IPS-NIHi7 (cell line): ENCODE data around the gene POP4.

Experiments used
- DNase-seq: peaks from one replicate; pipeline ENCODE4 v3.0.0; 2012; ENCODE audit warnings: mixed read lengths; ENCODE audit errors: extremely low spot score

Gene POP4

DNA sequence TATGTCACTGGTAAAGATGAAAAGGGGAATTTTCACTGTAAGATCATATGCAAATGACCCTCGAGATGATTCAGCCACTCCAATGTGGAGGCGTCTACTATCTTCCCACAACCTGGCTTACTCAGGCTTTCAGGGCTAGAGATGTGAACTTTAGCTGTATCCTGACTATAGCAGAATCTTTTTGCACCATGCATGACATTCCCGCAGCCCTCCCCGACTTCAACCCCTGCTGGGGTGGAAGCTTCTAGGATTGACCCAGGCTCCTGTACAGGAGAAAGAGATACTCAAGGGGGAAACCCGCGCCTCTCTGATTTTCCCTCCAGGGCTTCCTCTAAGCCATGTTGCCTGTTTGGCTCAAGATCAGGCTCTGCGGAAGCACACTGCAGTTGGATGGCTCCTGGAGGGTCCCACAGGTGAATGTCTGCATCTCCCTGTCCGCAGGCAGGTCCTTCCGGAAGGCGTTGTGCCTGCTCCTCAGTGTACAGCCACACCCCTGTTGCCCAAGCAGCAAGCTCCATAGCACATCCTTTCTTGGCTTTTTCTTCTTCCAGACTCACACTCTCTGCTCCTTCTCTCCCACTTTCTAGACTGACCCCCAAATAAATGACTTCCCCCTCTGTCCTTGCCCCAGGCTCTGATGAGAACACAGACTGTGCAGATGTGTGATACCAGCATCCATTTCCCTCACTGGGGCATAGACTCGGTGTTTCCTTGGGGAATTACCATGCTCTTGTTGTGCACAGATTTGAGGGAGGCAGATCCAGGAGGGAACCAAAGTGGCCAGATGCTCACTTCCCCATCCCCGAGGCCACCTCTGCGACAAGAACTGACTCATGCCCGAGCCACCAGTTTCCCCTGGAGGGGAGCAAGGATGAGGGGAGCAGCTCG is 29.1 kb upstream of the POP4 start:
- no peak for DNase-seq

DNA sequence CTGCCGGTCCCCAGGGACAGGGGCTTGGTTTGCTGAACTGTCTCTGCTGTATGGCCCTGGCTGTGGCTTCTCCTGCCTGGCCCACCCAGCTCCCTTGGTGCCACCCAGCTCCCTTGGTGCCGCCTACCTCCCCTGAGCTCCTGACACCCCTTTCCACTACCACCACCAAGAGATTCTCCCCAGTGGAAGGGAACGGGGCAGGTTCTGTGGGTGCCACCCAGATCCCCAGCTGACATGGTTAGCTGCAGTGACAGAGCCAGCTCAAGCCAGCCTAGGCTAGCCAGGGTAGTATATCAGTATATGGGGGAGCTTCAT is 28.5 kb upstream of the POP4 start:
- DNase-seq, result no peak

DNA sequence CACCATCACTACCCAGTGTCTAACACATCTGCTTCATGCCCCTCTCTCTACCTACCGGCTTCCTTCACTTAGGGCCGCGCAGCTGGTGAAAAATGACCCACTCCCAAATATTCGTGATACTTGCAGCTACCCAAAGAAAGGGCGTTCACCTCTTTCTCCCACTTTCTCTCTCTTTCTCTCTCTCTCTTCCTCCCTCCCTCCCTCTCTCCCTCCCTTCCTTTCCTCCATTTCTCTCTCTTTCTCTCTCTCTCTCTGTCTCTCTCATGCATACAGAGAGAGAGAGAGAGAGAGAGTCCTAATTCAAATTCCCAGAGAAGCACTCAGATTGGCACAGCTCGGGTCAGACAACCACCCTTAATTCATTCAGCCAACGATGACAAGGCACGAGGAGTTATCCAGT is 27.7 kb upstream of the POP4 start:
- DNase-seq, result no peak

DNA sequence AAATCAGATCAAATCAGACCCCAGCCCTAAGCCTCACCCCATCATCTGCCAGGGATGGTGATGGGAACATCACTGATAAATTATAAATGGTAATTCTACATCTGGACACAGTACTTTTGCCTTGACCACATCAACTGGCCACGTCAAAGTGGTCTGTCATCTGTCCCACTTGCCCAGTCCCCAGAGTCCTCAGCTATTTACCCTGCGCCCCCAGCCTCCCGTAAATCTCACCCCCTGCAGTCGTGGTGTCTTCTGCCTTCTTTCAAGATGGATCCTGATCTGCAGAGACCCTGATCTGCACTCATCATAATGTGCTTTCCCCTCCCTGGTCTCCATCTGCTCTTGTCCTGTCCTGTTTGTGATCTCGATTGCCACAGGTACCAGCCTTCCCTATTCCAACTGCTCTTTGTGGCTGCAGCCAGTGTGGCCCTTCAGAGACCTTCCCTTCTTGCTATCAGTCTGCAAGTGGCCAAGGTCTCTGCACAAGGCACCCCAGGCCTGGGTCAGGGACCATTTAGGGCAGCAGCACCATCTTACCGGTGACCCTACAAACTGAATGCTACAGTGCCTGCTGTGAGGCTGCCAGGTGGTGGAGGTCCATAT is 26.7 kb upstream of the POP4 start:
- no peak for DNase-seq

DNA sequence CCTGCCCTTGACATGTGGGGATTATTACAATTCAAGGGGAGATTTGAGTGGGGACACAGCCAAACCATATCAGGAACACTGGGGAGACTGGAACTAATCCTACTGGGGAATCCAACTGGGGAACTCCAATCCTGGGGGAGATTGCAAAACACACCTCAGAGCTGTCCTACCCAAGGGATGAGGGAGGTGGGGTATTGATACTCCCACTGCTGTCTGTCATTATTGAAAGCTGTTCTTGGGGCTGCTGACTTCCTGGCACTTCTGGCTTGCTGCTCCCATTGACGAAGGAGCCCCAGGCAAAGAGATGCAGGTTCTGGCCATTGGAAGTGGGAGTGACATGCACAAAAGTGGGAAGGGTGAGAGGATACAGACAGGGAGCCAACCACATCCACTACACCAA is 24.7 kb upstream of the POP4 start:
- DNase-seq, result no peak

DNA sequence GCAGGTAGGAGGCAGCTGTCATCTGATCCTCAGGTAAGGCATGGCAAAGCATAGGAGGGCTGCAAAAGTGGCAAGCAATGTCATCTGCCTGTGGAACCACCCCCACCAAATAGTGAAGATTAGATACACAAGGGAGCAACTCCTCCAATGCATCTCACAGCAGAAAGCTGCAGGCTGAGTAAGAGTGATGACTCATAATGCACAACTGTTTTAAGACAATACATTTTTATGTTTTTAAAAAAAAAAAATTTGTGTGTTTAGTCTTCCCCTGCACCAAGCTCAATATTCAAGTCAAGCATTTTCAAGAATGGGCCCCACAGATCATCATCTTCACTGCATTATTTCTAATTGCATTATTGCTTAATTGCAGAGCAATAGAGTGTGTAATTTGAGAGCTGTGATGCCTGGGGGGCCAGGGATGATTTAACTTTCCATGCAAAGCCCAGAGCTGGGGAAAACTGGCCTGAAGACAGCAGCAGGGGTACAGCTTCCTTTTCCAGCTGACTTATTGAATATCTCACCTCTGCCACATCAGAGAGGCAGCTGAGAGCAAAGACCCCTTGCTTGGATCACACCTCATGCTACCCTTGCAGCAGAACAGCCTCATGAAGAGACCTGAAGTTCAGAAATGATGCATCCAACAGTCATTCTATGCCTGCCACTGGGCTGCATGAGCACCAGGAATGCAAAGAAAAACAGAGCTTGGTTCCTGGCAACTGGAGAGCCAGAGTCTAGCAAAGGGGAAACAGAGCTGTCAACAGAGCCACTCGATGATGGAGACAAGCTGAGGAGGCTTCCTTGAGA is 22.7 kb upstream of the POP4 start:
- no peak for DNase-seq

DNA sequence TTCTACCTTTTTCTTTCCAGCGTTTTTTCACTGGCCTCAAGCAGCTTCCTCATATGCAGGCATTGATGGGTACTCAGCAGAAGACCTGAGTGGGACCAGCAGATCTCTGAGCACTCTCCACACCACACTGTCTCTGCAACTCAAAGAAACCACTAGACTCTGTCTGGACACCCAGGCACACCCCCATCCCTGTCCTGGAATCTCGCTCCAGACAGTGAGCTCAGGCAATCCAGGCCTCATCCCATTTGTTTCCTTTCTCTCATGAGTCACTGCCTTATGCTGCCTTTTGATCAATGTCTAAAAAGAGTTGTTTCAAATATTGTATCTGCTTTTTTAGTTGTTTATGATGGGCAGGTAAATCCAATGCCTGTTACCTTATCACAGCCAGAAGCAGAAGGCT is 19.7 kb upstream of the POP4 start:
- no peak for DNase-seq

DNA sequence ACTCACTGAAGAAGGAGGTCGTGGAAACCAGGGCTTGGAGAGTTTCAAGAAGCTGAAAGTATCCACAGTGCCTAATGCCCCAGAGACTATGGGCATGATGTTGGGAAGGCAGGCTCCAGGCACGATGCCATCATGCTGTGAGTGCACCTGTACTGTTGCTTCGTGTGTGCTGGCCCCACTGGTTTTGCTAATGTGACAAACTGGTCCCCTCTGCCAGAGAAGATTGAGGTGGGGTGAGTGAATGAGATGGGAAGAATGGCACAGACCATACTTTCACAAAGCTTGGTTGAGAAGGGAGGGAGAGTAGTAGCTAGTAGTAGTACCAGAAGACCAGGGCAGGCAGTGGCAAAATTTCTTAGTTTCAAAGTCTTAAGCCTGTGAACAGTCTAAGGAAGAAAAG is 19.0 kb upstream of the POP4 start:
- DNase-seq, result no peak

DNA sequence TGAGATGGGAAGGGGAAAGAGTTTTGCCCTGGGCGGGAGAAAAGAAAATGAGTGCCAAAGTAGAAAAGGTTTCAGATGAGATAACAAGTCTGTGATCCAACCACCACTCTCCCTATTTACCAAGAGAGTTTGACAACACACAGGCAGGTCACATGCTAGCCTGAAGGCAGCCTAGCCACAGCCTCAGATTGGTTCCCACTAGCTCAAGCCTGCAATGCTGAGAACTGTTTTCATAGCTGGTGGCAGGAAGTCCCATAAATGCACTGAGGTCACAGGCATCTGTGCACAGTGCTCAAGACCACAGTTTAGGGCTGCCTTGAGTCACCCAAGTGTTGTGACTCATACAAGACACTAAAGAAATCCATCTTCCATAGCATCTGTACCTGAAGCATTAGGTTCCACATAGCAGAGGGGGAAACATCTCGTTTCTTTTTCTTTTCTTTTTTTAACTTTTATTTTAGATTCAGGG is 18.5 kb upstream of the POP4 start:
- DNase-seq, result no peak

DNA sequence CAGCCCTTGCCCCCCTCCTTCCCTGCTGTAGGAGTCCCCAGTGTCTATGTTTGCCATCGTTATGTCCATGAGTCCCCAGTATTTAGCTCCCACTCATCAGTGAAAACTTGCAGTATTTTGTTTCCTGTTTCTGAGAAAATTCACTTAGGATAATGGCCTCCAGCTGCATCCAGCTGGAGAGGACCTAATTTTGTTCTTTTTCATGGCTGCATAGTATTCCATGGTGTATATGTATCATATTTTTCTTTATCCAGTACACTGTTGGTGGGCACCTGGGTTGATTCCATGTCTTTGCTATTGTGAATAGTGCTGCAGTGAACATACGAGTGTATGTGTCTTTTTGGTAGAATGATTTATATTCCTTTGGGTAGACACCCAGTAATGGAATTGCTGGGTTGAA is 18.0 kb upstream of the POP4 start:
- DNase-seq, result no peak

DNA sequence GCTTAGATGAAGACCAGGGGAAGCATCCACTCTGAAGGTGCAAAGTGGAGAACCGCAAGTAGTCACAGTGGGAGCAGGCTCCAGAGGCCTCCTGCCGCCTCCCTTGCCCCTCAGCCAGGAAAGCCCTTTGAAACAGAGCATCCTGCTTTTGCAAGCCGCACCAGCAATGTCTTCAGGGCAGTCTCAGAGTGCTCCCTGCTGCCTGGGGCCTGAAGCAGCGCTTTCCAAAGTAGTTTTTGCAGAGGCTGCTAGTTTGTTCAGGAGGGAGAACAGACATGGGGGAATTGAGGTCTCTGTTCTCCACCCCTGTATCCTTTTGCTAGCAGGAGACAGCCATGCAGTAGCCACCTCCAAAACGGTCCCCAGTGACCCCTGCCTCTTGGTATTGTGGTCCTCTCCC is 15.8 kb upstream of the POP4 start:
- peak; percentile 46 for DNase-seq

DNA sequence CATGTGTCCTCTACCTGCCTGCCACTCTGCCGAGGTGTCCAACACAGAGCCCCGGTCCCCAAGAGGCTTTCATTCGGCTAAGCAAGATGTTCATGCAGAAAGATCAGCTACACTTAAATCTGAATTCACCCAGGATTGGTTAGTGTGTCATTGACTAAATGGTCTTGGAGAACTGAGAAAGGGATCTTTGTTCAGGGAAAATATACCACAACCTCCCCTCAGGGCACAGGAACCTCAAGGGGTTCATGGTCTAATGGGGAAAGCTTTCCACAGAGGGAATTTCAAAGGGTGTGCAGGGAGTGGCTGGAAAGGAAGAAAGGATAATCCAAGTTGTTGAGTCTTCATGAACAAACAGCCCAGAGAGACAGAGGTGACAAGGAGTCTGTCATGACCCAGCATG is 14.4 kb upstream of the POP4 start:
- DNase-seq, result no peak

DNA sequence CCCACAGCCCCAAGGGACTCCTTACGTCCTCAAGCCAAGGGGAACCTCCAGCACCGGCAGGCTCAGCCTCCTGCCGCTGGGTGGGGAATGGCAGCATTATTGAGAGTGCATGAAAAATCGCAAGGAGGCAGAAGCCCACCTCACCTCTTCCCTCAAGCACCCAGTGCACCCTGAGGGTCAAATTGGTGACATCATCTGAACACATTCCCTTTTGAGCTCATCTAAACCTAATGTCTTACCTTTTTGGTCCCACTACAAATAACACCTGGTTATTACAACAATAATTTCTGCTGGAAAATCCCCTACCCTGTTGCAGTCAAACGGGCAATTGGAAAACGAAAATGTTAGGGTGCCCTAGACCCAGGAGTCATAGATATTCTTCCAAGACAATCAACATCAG is 12.2 kb upstream of the POP4 start:
- no peak for DNase-seq

DNA sequence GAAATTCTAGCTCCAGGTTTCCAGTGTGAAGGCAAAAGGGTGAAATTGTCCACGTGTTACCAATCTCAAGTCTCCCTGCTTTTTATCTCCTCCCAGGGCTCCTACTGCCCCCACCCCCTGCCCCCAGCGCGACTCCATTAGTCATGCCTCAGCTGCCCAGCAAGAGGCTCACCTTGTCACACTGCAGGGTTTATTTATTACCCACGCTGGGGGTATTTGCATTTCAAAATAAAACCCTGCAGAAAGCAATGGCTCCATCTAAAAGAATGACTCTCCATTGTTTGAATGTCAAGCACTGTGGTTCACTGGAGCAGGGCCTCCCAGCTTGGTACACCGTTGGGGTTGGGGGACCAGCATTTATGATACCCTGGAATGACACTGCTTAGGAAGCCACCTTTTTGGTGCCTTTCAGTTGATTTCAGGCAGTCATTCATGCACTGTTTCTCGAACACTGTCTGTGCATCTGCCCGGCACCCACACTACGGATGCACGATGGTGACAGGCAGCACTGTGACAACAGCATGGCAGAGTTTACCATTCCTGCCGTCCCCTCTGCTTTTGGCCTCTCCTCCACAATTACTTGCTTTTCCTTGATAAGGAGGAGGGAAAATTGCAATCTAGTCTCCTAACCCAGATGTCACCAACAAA is 9.9 kb upstream of the POP4 start:
- peak; percentile 41 for DNase-seq

DNA sequence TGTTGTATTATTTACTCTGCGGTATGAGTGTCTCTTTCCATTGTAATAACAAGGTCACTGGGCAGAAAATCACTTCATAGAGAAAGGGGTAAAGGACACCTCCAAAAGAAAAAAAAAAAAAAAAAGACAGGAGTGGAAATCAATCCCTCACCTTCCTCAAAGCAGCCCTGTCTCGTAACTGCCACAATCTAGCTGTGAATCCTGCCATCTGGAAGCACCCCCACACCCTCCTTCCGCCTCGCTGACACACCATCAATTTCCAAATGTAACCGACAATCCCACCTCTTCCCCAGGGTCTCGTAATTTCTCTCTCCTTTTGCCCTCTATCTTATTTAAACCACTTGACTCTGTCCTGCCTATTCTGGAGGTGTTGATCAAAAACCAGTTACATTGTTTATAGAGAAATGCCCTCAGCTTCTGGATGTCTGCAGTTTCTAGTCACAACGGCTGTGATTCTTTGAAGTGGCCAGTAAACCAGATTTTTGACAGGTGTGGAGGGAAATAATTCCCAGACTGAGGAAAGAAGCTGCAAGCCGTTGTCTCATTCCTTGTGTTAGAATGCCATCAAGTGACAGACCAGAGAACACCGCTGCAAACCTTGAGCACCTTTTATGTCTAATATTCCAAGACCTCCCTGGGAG is 9.1 kb upstream of the POP4 start:
- no peak for DNase-seq

DNA sequence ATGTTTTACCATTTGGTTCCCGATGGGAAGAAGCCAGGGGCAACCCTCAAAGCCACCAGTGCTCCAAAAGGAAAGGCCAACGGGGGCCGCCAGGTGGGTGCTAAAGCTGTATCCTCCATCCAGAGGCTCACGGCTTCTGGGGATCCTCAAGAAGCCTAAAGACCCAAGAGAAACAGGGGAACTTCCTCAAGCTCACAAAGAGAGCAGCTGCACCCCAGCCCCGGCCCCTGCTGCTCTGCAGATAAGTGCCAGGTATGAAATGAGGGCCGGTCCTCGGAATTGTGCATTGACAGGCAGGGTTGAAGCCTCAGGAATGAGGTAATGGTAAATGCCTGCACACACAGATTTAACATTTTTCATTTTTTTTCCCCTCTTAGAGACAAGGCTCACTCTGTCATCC is 8.0 kb upstream of the POP4 start:
- DNase-seq, result no peak

DNA sequence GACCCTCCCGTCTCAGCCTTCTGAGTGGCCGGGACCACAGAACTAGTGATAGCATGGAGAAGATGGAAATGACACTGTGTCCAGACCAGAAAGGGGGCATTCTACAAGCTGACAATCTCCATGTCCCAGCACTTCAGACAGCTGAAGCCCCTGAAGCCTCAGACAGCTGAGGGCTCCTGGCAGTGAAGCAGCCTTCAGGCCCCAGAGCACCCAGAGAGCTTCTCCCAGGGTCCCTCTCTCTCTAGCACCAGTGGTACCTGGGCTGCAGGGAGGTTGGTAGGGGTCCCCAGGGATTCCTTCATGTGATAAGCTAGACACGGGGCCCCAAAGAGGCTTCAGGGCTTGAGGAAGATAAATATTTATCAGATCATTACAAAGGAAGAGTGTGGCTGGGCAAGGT is 7.6 kb upstream of the POP4 start:
- no peak for DNase-seq

DNA sequence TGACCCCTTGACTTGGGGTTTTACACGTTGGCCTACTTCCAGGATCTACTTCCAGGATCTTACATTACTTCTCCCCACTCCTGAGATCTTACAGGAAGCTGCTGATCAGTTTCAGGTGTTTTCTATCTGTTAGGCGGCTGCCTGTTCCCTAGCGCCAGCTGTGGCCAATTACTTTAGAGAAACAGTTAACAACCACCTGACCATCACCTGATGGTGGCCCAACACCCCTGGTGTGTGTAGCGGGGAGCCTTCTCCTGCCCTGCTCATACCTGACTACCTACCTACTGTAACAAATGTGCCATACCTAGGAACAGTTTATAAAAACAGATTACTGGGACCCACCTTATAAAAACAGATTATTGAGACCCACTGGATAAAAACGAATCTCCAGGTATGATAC is 2.8 kb upstream of the POP4 start:
- DNase-seq, result no peak

DNA sequence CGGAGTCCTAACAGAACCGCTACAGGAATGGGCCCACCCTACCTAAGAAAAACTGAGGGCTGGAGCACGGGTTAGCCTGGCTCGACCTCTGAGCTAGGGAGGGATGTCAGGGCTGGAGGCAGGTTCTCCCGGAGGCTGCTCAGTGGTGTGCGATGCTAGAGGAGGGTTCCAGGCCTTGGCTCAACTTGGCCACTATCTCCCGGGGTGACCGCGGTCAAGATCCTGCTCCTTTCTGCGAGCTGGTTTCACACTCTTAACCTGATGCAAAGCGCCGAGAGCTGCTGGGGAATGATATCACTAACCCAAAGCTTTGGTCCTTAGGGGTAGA is 301 bp downstream of the POP4 start:
- DNase-seq, result no peak

DNA sequence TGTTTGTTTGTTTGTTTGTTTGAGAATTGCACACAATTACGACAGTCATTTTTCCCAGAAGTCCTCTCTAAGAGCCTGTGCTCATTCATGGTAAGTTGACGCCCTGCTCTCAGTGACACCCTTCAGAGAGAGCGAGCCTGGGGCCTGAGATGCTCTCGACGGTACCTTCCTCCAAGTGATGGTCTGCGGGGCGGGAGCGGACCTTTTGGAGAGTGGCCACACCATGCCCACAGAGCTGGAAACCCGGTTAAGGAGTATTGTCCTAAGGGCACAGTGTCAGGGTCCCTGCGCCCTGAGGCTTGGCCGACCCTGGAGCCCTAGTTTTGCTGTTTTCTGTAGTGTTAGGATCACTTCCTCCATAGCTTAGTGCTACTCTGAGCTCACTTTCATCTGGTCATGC is 3.6 kb downstream of the POP4 start:
- DNase-seq, result no peak

DNA sequence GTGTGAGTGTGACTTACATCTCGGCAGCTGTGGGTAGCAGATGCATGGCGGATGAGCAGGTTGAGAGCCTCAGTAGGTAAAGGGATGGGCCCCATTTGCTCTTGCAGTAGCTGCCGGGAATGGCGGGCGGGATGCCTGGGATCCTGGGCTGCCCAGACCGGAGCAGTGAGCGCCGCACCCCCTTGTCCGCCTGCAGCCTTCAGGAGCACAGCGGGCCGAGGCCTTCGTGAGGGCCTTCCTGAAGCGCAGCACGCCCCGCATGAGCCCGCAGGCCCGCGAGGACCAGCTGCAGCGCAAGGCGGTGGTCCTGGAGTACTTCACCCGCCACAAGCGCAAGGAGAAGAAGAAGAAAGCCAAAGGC is 4.1 kb downstream of the POP4 start:
- no peak for DNase-seq
